Lung (tissue), 16 donors: Measurements from ENCODE around the gene OR10G6. TPM values are rescaled to one million over a fixed set of nuclear protein-coding genes. Genes with fewer than 3 reads are reported as not detected.

Experiments used
- ATAC-seq: fragments of 200-7000 bp; cut with Tn5 transposase; one replicate; pipeline ENCODE4 v1.9.1; 2020; ENCODE audit warnings: moderate number of reproducible peaks; ENCODE audit not compliant: insufficient read depth, low FRiP score
- DNase-seq, 3 donors: peaks; one replicate each; pipeline ENCODE4 v3.0.0-alpha.2; 2013 to 2017
- H3K27ac ChIP-seq, 2 donors: one replicate each; pipeline ENCODE4 v1.5.1; 2013; ENCODE audit warnings: mild to moderate bottlenecking in 2 of 2, moderate library complexity in 2 of 2, control low read depth in 1 of 2, inconsistent platforms in 1 of 2, low read depth in 1 of 2, low read length in 1 of 2
- H3K27me3 ChIP-seq, 3 donors: one replicate each; pipeline ENCODE4 v1.5.1; 2013; ENCODE audit warnings: low read length in 2 of 3; ENCODE audit not compliant: control insufficient read depth in 3 of 3, insufficient read depth in 3 of 3
- H3K36me3 ChIP-seq, 4 donors: one replicate each; pipeline ENCODE4 v1.5.1; 2013; ENCODE audit warnings: low read length in 4 of 4, mild to moderate bottlenecking in 1 of 4, moderate library complexity in 1 of 4; ENCODE audit not compliant: control insufficient read depth in 4 of 4, insufficient read depth in 4 of 4
- H3K4me1 ChIP-seq, 5 donors: one replicate each; pipeline ENCODE4 v1.5.1; 2013; ENCODE audit warnings: low read length in 5 of 5, mild to moderate bottlenecking in 2 of 5, moderate library complexity in 1 of 5; ENCODE audit not compliant: control insufficient read depth in 5 of 5, insufficient read depth in 5 of 5
- H3K4me3 ChIP-seq: one replicate; pipeline ENCODE4 v1.5.1; 2013; ENCODE audit warnings: mild to moderate bottlenecking, control low read depth, moderate library complexity
- H3K9ac ChIP-seq, 2 donors: one replicate each; pipeline ENCODE4 v1.5.1; 2013; ENCODE audit warnings: low read length in 2 of 2, control low read depth in 1 of 2; ENCODE audit not compliant: insufficient read depth in 1 of 2
- H3K9me3 ChIP-seq, 4 donors: one replicate each; pipeline ENCODE4 v1.5.1; 2013; ENCODE audit warnings: low read length in 3 of 4, mild to moderate bottlenecking in 1 of 4, moderate library complexity in 1 of 4; ENCODE audit not compliant: control insufficient read depth in 4 of 4, insufficient read depth in 3 of 4
- WGBS, 2 donors: extraction: QIAGEN DNeasy Blood & Tissue Kit; methylation state at CpG; one replicate each; pipeline ENCODE4 v1.1.7; 2013; 5-methylcytosine and 5-hydroxymethylcytosine counted together
- long read RNA-seq, 5 donors: transcript quantifications; one replicate each; lab custom pipeline, GENCODE V29; 2026
- polyA plus RNA-seq, 2 donors: library from polyadenylated mRNA; stranded (reverse); fragments of 200-250 nt; gene quantifications; one replicate each; pipeline ENCODE4 v1.2.1, GENCODE V29; 2013
- total RNA-seq, 2 donors: library from RNA; depleted of rRNA in 1 of 2; stranded (reverse); fragments of >200 nt in 1 of 2; gene quantifications; one replicate each; pipeline ENCODE4 v1.2.1, GENCODE V29; 2014 to 2021
- TF ChIP-seq, protein P1 (sequence below): IDR thresholded peaks from 2 replicates; pipeline ENCODE4 v1.5.1; 2012; ENCODE audit warnings: mild to moderate bottlenecking; ENCODE audit errors: control extremely low read depth, extremely low read depth
- donor health status: control.
- donor health status: control.
- donor health status: Bipolar disorder and iron deficiency.
- donor health status: healthy.
- donor health status: DM: yes; HTN: yes; CAD: no.

OR10G6 gene, protein sequence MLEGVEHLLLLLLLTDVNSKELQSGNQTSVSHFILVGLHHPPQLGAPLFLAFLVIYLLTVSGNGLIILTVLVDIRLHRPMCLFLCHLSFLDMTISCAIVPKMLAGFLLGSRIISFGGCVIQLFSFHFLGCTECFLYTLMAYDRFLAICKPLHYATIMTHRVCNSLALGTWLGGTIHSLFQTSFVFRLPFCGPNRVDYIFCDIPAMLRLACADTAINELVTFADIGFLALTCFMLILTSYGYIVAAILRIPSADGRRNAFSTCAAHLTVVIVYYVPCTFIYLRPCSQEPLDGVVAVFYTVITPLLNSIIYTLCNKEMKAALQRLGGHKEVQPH
- not detected for total RNA-seq
- polyA plus RNA-seq = not detected
- long read RNA-seq, donor 1 = 0 reads
- long read RNA-seq, donor 2 = 0 reads
- long read RNA-seq, donor 3 = 0 reads
- long read RNA-seq, donor 4 = 0 reads
- long read RNA-seq, donor 5 = 0 reads

DNA sequence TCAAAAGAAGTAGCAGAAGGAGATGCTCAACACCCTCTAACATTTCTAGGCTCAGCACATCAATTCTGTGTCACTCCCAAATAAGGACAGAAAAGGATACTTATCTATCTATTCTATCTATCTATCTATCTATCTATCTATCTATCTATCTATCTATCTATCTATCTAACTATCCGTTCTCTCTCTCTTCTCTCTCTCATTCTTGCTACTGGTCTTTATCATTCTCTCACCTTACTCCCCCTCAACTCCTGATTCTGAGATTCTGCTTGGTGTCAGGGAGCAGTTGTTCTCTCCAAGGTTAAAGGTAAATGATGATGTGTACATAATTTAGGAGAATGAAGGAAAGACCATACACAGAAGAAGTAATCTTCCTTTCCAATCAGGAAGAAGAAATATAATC lies at the start of gene OR10G6:
Gene OR10G6, minus strand, starts transcription at position 43 of the 400 bp plus-strand sequence. Its CDS starts 0 bp downstream, at position 43.
- TF ChIP-seq, protein P1, sequence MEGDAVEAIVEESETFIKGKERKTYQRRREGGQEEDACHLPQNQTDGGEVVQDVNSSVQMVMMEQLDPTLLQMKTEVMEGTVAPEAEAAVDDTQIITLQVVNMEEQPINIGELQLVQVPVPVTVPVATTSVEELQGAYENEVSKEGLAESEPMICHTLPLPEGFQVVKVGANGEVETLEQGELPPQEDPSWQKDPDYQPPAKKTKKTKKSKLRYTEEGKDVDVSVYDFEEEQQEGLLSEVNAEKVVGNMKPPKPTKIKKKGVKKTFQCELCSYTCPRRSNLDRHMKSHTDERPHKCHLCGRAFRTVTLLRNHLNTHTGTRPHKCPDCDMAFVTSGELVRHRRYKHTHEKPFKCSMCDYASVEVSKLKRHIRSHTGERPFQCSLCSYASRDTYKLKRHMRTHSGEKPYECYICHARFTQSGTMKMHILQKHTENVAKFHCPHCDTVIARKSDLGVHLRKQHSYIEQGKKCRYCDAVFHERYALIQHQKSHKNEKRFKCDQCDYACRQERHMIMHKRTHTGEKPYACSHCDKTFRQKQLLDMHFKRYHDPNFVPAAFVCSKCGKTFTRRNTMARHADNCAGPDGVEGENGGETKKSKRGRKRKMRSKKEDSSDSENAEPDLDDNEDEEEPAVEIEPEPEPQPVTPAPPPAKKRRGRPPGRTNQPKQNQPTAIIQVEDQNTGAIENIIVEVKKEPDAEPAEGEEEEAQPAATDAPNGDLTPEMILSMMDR = no peak
- Histone ChIP-seq H3K36me3 (no peaks in the 10 kb centered on the region), H3K27me3 (no peaks in the 10 kb centered on the region)

DNA sequence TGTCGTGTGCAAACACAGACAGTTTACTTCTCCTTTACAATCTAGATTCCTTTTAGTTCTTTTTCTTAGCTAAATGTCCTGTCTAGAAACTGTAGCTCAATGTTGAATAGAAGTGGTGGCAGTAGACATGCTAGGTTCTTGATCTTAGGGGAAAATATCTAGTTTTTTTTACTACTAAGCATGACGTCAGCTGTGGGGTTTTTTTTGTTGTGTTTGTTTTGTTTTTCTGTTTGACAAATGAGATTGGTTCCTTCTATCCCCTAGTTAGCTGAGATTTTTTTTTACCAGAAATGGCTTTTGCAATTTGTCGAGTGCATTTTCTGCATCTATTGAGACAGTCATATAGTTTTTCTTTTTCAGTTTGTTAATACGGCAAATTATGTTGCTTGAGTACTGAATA lies 48.5 kb upstream of the OR10G6 start:
- no peaks in the 10 kb centered on the region for H3K36me3 ChIP-seq
- WGBS, 2 donors = 75 to 88% methylated on average over 4 of the region's 4 CpGs
- TF ChIP-seq, protein P1 = no peak

More for the DNA sequence above, at the start of gene OR10G6:
- Histone ChIP-seq H3K9ac (no peak within 1 kb of the TSS), H3K4me1 (no peaks in the 10 kb centered on the region), H3K4me3 (no peak within 1 kb of the TSS), H3K9me3 (no peaks in the 10 kb centered on the region), H3K27ac (no peak within 1 kb of the TSS)
- ATAC-seq (no peak), DNase-seq (no peak)
- WGBS, 2 donors = 74 to 91% methylated on average over 1 of the region's 1 CpG

DNA sequence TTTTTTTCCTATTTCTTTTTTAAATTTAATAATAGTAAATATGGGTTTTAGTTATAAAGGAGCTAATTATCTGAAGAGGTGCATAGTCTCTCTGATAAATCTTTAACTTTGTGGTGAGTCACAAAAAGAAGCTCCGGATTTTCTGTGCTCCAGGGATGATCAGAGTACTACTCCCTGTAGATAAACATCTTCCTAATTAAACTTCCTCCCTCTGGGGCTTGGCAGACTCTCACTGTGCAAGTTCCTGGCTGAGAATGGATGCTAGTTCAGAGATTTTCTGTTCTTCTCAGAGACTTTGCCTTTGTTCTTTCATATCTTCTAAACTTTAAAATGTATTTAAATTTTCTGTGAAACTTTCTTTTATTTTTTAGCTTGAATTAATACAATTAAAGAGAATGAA lies 46.3 kb upstream of the OR10G6 start, which contains the start of gene OR10G7:
Gene OR10G7, minus strand, starts transcription at position 72 of the 400 bp plus-strand sequence. CDS start 2,324 bp downstream, outside the sequence.
- DNase-seq (peak in 1 of 3 donors; percentile 0), ATAC-seq (no peak)
- H3K27me3 ChIP-seq = no peaks in the 10 kb centered on the region
- H3K9ac ChIP-seq = no peak within 1 kb of the TSS
- H3K27ac ChIP-seq = no peak within 1 kb of the TSS
- no peaks in the 10 kb centered on the region for H3K4me1 ChIP-seq
- TF ChIP-seq, protein P1 = no peak
- H3K4me3 ChIP-seq = no peak within 1 kb of the TSS
- H3K36me3 ChIP-seq = no peaks in the 10 kb centered on the region
- no peaks in the 10 kb centered on the region for H3K9me3 ChIP-seq
- WGBS, 2 donors = 6 to 20% methylated on average over 1 of the region's 1 CpG

More for the DNA sequence above, 48.5 kb upstream of the OR10G6 start:
- Histone ChIP-seq H3K9ac (no peak overlapping the region), H3K27ac (no peak overlapping the region), H3K4me1 (no peaks in the 10 kb centered on the region), H3K27me3 (no peaks in the 10 kb centered on the region), H3K4me3 (no peak overlapping the region), H3K9me3 (no peaks in the 10 kb centered on the region)
- no peak for DNase-seq
- ATAC-seq = no peak
